Measurements from ENCODE around the gene NPTXR.

- TF ChIP-seq POLR2AphosphoS5 (IDR thresholded peaks at IDR 0.05; ENCODE audit: low read depth, low read length): no peak
- no peak for TF ChIP-seq REST (IDR thresholded peaks at IDR 0.05; ENCODE audit: insufficient read depth in 1 of 2, low read depth in 2 of 2, low read length in 2 of 2)
- no peak for TF ChIP-seq TAF1 (IDR thresholded peaks at IDR 0.05; ENCODE audit: borderline replicate concordance, insufficient read depth, low read length)
- no peak for TF ChIP-seq FOXP2 (optimal IDR thresholded peaks at IDR 0.05; ENCODE audit: borderline replicate concordance, extremely low read depth, extremely low read length, insufficient read depth)
Measured at GRCh38 chr22:38833061-38833460, 10.8 kb downstream of the NPTXR start.

Measured in PFSK-1 (cell line).